ENCODE measurements around the gene ZNF746. TPM values are rescaled to one million over a fixed set of nuclear protein-coding genes. Genes with fewer than 3 reads are reported as not detected.
"Not testable (repeated sequence)": the region's sequence is repeated elsewhere in the genome, so short reads cannot be mapped to it uniquely, and the experiment has no call there.

ZNF746 gene
- total and polyA plus RNA-seq, 2 donors (not counting 3 experiments of a cell fraction or from before 2014, with no cell fraction given): 10.5 to 20.8 TPM

GRCh38 chr7:149494738-149495368 lies 2.8 kb downstream of the ZNF746 start:
- Histone ChIP-seq H3K4me2 (ENCODE audit: insufficient read depth, low read length) (no peak overlapping the region), H3K27me3 (ENCODE audit: control insufficient read depth in 2 of 2, insufficient read depth in 2 of 2, low read length in 2 of 2) (peaks cover 3 to 7% of the 10 kb centered on the region in 2 experiments), H3K4me3 (replicated peaks in 1 of 3; ENCODE audit: insufficient read depth in 1 of 3, low read depth in 1 of 3, low read length in 3 of 3) (no peak overlapping the region), H3K79me2 (ENCODE audit: control insufficient read depth, insufficient read depth, low read length) (peaks cover 24% of the 10 kb centered on the region), H3K9ac (replicated peaks; ENCODE audit: extremely low read depth, insufficient read depth, low read length) (no peak overlapping the region), H3K27ac (ENCODE audit: insufficient read depth, low read depth, low read length) (no peak overlapping the region), H2AFZ (ENCODE audit: low read depth, low read length) (no peak overlapping the region), H3K9me3 (replicated peaks; ENCODE audit: control insufficient read depth, insufficient read depth, low read length) (no peaks in the 10 kb centered on the region), H3K36me3 (ENCODE audit: control insufficient read depth in 2 of 2, extremely low read depth in 1 of 2, insufficient read depth in 2 of 2, low read length in 2 of 2) (peaks cover 8 to 36% of the 10 kb centered on the region in 2 experiments), H4K20me1 (replicated peaks; ENCODE audit: control insufficient read depth, extremely low read depth, insufficient read depth, low read length) (no peaks in the 10 kb centered on the region), H3K4me1 (ENCODE audit: control insufficient read depth, extremely low read depth, insufficient read depth, low read length) (peaks cover 11% of the 10 kb centered on the region), H3K9me1 (replicated peaks; ENCODE audit: control insufficient read depth, extremely low read depth, insufficient read depth, low read length) (no peaks in the 10 kb centered on the region)
- CTCF ChIA-PET: interaction anchor here (0.7 to 1.5 kb wide), 3 partner anchors 27 to 73 kb away, joined by 3 to 4 read pairs (median 4); no protein-coding TSS in a partner anchor
- dilution Hi-C loops (cut with MboI; ENCODE audit: extremely low pct_ligation_motif_present, low sequenced_read_pairs): no loop called here
- no peak for TF ChIP-seq EZH2 (IDR thresholded peaks at IDR 0.05; ENCODE audit: borderline replicate concordance, low read depth, low read length, severe bottlenecking)
- no peak for TF ChIP-seq POLR2A (IDR thresholded peaks at IDR 0.05; ENCODE audit: low read depth, low read length)
- TF ChIP-seq MAX (IDR thresholded peaks at IDR 0.05; ENCODE audit: insufficient read depth, insufficient read length): no peak
- TF ChIP-seq FOS (IDR thresholded peaks at IDR 0.05; ENCODE audit: borderline replicate concordance, insufficient read depth, low read length): no peak
- no peak for TF ChIP-seq GATA2 (IDR thresholded peaks at IDR 0.05; ENCODE audit: insufficient read depth, insufficient read length, low read depth, low read length)
- no peak for TF ChIP-seq CTCF (IDR thresholded peaks at IDR 0.05; ENCODE audit: extremely low read depth in 1 of 2, insufficient read depth in 1 of 2, low read depth in 1 of 2, low read length in 2 of 2)
- no peak for TF ChIP-seq MYC (IDR thresholded peaks at IDR 0.05; ENCODE audit: low read depth, low read length)
- no peak for FAIRE-seq
- intact Hi-C loops (cut with micrococcal nuclease): loop anchor here (5.0 to 10.0 kb wide), 4 partner anchors 247 to 470 kb away; partner anchors contain the start of genes PDIA4, ZNF398 and ZNF425
- no peak for DNase-seq (ENCODE audit: low read depth, low spot score)
- BruUV-seq (replicated peaks): no TSS peak
- POLR2A ChIA-PET: no interaction called here

GRCh38 chr7:149493975-149494374 lies 3.6 kb downstream of the ZNF746 start:
- Histone ChIP-seq H3K36me3 (ENCODE audit: control insufficient read depth in 2 of 2, extremely low read depth in 1 of 2, insufficient read depth in 2 of 2, low read length in 2 of 2) (peaks cover 8 to 37% of the 10 kb centered on the region in 2 experiments), H3K4me1 (ENCODE audit: control insufficient read depth, extremely low read depth, insufficient read depth, low read length) (peaks cover 11% of the 10 kb centered on the region), H3K79me2 (ENCODE audit: control insufficient read depth, insufficient read depth, low read length) (peaks cover 24% of the 10 kb centered on the region)
- BruUV-seq (replicated peaks); CTCF ChIA-PET; H3K9me1 ChIP-seq (replicated peaks; ENCODE audit: control insufficient read depth, extremely low read depth, insufficient read depth, low read length); H3K4me3 ChIP-seq (replicated peaks in 1 of 3; ENCODE audit: insufficient read depth in 1 of 3, low read depth in 1 of 3, low read length in 3 of 3); FAIRE-seq; H4K20me1 ChIP-seq (replicated peaks; ENCODE audit: control insufficient read depth, extremely low read depth, insufficient read depth, low read length); H2AFZ ChIP-seq (ENCODE audit: low read depth, low read length); H3K9me3 ChIP-seq (replicated peaks; ENCODE audit: control insufficient read depth, insufficient read depth, low read length); H3K27ac ChIP-seq (ENCODE audit: insufficient read depth, low read depth, low read length); dilution Hi-C loops (cut with MboI; ENCODE audit: extremely low pct_ligation_motif_present, low sequenced_read_pairs); POLR2A ChIA-PET; DNase-seq (ENCODE audit: low read depth, low spot score); H3K4me2 ChIP-seq (ENCODE audit: insufficient read depth, low read length); H3K9ac ChIP-seq (replicated peaks; ENCODE audit: extremely low read depth, insufficient read depth, low read length); H3K27me3 ChIP-seq (ENCODE audit: control insufficient read depth in 2 of 2, insufficient read depth in 2 of 2, low read length in 2 of 2): not testable (repeated sequence)
- intact Hi-C loops (cut with micrococcal nuclease): loop anchor here (10.0 kb wide), 2 partner anchors 369 to 469 kb away; partner anchors contain the start of genes PDIA4 and ZNF425
